ENCODE data around the gene PMS1. TPM values are rescaled to one million over a fixed set of nuclear protein-coding genes. Genes with fewer than 3 reads are reported as not detected.

Gene PMS1
- total RNA-seq, 1 experiment from 2014 or later: 28.0 TPM

DNA sequence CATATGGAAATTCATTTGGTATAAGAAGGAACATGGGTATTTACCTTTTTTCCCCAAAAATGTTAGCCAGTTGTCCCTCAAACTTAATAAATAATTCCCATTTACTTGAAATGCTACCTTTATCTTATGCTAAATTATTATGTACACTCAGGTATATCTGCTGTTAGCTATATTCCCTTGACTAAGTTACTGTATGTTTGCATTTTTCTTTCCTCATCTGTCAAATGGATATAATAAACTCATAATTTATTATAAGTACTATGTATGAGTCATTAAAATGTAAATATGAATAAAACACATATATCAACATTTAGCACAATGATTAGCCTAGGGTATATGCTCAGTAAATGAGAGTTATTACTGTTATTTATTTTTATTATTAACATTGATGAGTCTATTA is 117.4 kb downstream of the PMS1 start:
- DNase-seq: no peak
- H3K36me3 ChIP-seq (replicated peaks; ENCODE audit: control insufficient read depth, insufficient read depth, low read length): no peaks in the 10 kb centered on the region
- no peak overlapping the region for H3K4me3 ChIP-seq (ENCODE audit: insufficient read depth, low read depth, low read length)
- no peaks in the 10 kb centered on the region for H3K27me3 ChIP-seq (ENCODE audit: control insufficient read depth, insufficient read depth, low read length)

DNA sequence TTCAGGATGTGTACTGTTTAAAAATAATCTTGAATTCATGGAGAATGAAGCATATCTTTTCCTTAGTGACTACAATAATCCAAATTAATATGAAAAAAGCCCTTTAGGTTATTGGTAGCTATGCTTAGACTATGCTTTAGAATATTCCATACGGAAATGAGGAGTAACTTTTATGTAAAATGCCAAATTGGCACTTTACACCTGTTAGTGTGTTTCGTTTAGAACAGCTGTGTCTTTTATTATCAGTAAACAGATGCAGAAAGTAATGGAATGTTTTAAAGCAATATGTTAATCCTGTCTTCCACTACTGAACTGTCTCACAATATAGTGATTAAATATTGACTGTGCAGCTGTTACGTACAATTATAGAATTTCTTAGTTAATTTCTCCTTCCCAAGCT is 129.6 kb downstream of the PMS1 start:
- H3K36me3 ChIP-seq (replicated peaks; ENCODE audit: control insufficient read depth, insufficient read depth, low read length): no peaks in the 10 kb centered on the region
- no peaks in the 10 kb centered on the region for H3K27me3 ChIP-seq (ENCODE audit: control insufficient read depth, insufficient read depth, low read length)
- H3K4me3 ChIP-seq (ENCODE audit: insufficient read depth, low read depth, low read length): no peak overlapping the region
- DNase-seq: no peak

DNA sequence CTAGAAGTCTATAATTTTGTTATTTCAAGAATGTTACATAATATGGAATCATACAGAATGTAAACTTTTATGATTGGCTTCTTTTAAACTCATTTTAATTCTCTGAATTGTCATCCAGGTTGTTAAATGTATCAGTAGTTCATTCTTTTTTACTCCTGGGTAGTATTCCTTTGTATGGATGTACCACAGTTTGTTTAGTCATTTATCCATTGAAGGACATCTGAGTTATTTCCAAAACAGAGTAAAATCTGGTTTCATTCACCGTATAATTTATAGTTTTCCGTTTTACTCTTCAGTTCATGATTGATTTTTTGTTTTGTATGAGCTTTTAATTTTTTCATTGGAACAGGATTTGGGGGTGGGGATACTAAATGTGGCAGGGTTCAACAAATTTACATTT is 132.4 kb downstream of the PMS1 start:
- Histone ChIP-seq H3K27me3 (ENCODE audit: control insufficient read depth, insufficient read depth, low read length) (no peaks in the 10 kb centered on the region), H3K4me3 (ENCODE audit: insufficient read depth, low read depth, low read length) (no peak overlapping the region), H3K36me3 (replicated peaks; ENCODE audit: control insufficient read depth, insufficient read depth, low read length) (no peaks in the 10 kb centered on the region)
- no peak for DNase-seq

Other genes with a start within 250 kb of the PMS1 start
- gene SLC40A1, start 203.7 kb upstream of the PMS1 start, total RNA-seq (2014; rRNA removed; shearing (Covaris generic)): 0.55 and 1.9 TPM in 2 replicates
- 45.4 and 51.9 TPM in 2 replicates for gene ASNSD1, start 123.0 kb upstream of the PMS1 start, total RNA-seq (2014; rRNA removed; shearing (Covaris generic))
- gene ANKAR, start 109.8 kb upstream of the PMS1 start, total RNA-seq (2014; rRNA removed; shearing (Covaris generic)): 1.8 and 2.7 TPM in 2 replicates
- 16.5 and 25.6 TPM in 2 replicates for gene OSGEPL1, start 21.7 kb upstream of the PMS1 start, total RNA-seq (2014; rRNA removed; shearing (Covaris generic))
- gene ORMDL1, start 111 bp upstream of the PMS1 start, total RNA-seq (2014; rRNA removed; shearing (Covaris generic)): 39.9 and 52.3 TPM in 2 replicates